Neural crest cell (in vitro differentiated cells): Measurements from ENCODE around the gene PCNX1. TPM values are rescaled to one million over a fixed set of nuclear protein-coding genes. Genes with fewer than 3 reads are reported as not detected.

Experiments
- DNase-seq: peaks from one replicate; pipeline ENCODE4 v3.0.0; 2021; ENCODE audit warnings: low read depth, mixed read lengths, low spot score
- H3K27ac Mint-ChIP-seq: one replicate; pipeline ENCODE4 v1.8.0; 2021; ENCODE audit warnings: mild to moderate bottlenecking, mixed read lengths; ENCODE audit not compliant: unreplicated experiment
- H3K27me3 Mint-ChIP-seq: 2 replicates; pipeline ENCODE4 v1.8.0; 2021; ENCODE audit warnings: low read depth, mild to moderate bottlenecking, mixed read lengths
- H3K36me3 Mint-ChIP-seq: 2 replicates; pipeline ENCODE4 v1.8.0; 2021; ENCODE audit warnings: low read depth, mild to moderate bottlenecking, mixed read lengths
- H3K4me1 Mint-ChIP-seq: 2 replicates; pipeline ENCODE4 v1.8.0; 2021; ENCODE audit warnings: mixed read lengths
- H3K4me3 Mint-ChIP-seq: one replicate; pipeline ENCODE4 v1.8.0; 2021; ENCODE audit warnings: mild to moderate bottlenecking, mixed read lengths
- H3K9me3 Mint-ChIP-seq: 2 replicates; pipeline ENCODE4 v1.8.0; 2021; ENCODE audit warnings: mixed read lengths
- CTCF ChIP-seq: fragments of 200-600 bp; sonication (generic); conservative IDR thresholded peaks from 2 replicates; pipeline ENCODE4 v1.5.0; 2021; ENCODE audit warnings: antibody characterized with exemption, mild to moderate bottlenecking
- total RNA-seq: library from RNA; stranded (reverse); gene quantifications from 2 replicates; pipeline ENCODE4 v1.2.1, GENCODE V29; 2021

Gene PCNX1
- total RNA-seq, 1 donor from 2014 or later: 50.3 TPM

GRCh38 chr14:71107921-71108320, 200.7 kb downstream of the PCNX1 start:
- Mint-ChIP-seq H3K9me3 (no peaks in the 10 kb centered on the region), H3K27me3 (no peaks in the 10 kb centered on the region), H3K4me1 (no peaks in the 10 kb centered on the region), H3K27ac (no peak overlapping the region), H3K4me3 (no peak overlapping the region), H3K36me3 (peaks cover 3% of the 10 kb centered on the region)
- no peak for DNase-seq
- no peak for TF ChIP-seq CTCF

- H3K27ac Mint-ChIP-seq: no peak overlapping the region
- no peak overlapping the region for H3K4me3 Mint-ChIP-seq
- peaks cover 3% of the 10 kb centered on the region for H3K36me3 Mint-ChIP-seq
- no peaks in the 10 kb centered on the region for H3K9me3 Mint-ChIP-seq
- no peaks in the 10 kb centered on the region for H3K4me1 Mint-ChIP-seq
- no peak for TF ChIP-seq CTCF
- no peak for DNase-seq
- H3K27me3 Mint-ChIP-seq: no peaks in the 10 kb centered on the region
Observed at GRCh38 chr14:71108398-71109119, 201.3 kb downstream of the PCNX1 start.

GRCh38 chr14:71113376-71113775, 206.1 kb downstream of the PCNX1 start:
- DNase-seq: no peak
- Mint-ChIP-seq H3K27me3 (no peaks in the 10 kb centered on the region), H3K36me3 (peaks cover 6% of the 10 kb centered on the region), H3K9me3 (no peaks in the 10 kb centered on the region), H3K4me1 (peaks cover 4% of the 10 kb centered on the region), H3K4me3 (no peak overlapping the region), H3K27ac (no peak overlapping the region)
- TF ChIP-seq CTCF: no peak

- no peaks in the 10 kb centered on the region for H3K27me3 Mint-ChIP-seq
Observed at GRCh38 chr14:71114565-71114964, 207.3 kb downstream of the PCNX1 start.

GRCh38 chr14:71115306-71115705, 208.0 kb downstream of the PCNX1 start:
- H3K4me1 Mint-ChIP-seq: peaks cover 9% of the 10 kb centered on the region
- H3K36me3 Mint-ChIP-seq: peaks cover 15% of the 10 kb centered on the region
- no peaks in the 10 kb centered on the region for H3K9me3 Mint-ChIP-seq
- H3K27ac Mint-ChIP-seq: no peak overlapping the region
- no peak for DNase-seq
- no peaks in the 10 kb centered on the region for H3K27me3 Mint-ChIP-seq
- H3K4me3 Mint-ChIP-seq: no peak overlapping the region
- TF ChIP-seq CTCF: no peak

More at GRCh38 chr14:71114565-71114964, 207.3 kb downstream of the PCNX1 start:
- DNase-seq: no peak
- TF ChIP-seq CTCF: no peak
- Mint-ChIP-seq H3K9me3 (no peaks in the 10 kb centered on the region), H3K36me3 (peaks cover 14% of the 10 kb centered on the region), H3K4me3 (no peak overlapping the region), H3K27ac (no peak overlapping the region), H3K4me1 (peaks cover 9% of the 10 kb centered on the region)
